ENCODE data around the gene CCDC196.
"Not testable (repeated sequence)": the region's sequence is repeated elsewhere in the genome, so short reads cannot be mapped to it uniquely, and the experiment has no call there.

The CCDC196 gene

GRCh38 chr14:66495218-66496098 is 9.3 kb downstream of the CCDC196 start:
- peak; percentile 74 for DNase-seq (ENCODE audit: low read depth)

GRCh38 chr14:66496188-66496807 is 10.1 kb downstream of the CCDC196 start:
- no peak for DNase-seq (ENCODE audit: low read depth)

GRCh38 chr14:66496911-66497310 is 10.7 kb downstream of the CCDC196 start:
- no peak for DNase-seq (ENCODE audit: low read depth)

GRCh38 chr14:66498311-66498710 is 12.1 kb downstream of the CCDC196 start:
- DNase-seq (ENCODE audit: low read depth) = no peak

GRCh38 chr14:66501592-66501991 is 15.4 kb downstream of the CCDC196 start:
- no peak for DNase-seq (ENCODE audit: low read depth)

GRCh38 chr14:66502836-66503235 is 16.7 kb downstream of the CCDC196 start:
- DNase-seq (ENCODE audit: low read depth) = not testable (repeated sequence)

- DNase-seq (ENCODE audit: low read depth) = no peak
Measured at GRCh38 chr14:66503532-66503931, 17.4 kb downstream of the CCDC196 start.

- DNase-seq (ENCODE audit: low read depth) = peak; percentile 66
Measured at GRCh38 chr14:66507181-66507721, 21.1 kb downstream of the CCDC196 start.

GRCh38 chr14:66507722-66508546 is 21.8 kb downstream of the CCDC196 start, which contains the start of gene GPHN:
Gene GPHN (plus strand): TSS chr14:66508147.
- peak; percentile 98 for DNase-seq (ENCODE audit: low read depth)

GRCh38 chr14:66508547-66508845 is 22.3 kb downstream of the CCDC196 start:
- no peak for DNase-seq (ENCODE audit: low read depth)

GRCh38 chr14:66508846-66509621 is 22.9 kb downstream of the CCDC196 start:
- DNase-seq (ENCODE audit: low read depth) = peak; percentile 50

GRCh38 chr14:66509874-66510273 is 23.7 kb downstream of the CCDC196 start:
- DNase-seq (ENCODE audit: low read depth) = peak; percentile 28

- peak; percentile 9 for DNase-seq (ENCODE audit: low read depth)
Measured at GRCh38 chr14:66511849-66512248, 25.7 kb downstream of the CCDC196 start.

GRCh38 chr14:66514213-66514612 is 28.0 kb downstream of the CCDC196 start:
- DNase-seq (ENCODE audit: low read depth) = no peak

- no peak for DNase-seq (ENCODE audit: low read depth)
Measured at GRCh38 chr14:66530526-66530925, 44.4 kb downstream of the CCDC196 start.

- no peak for DNase-seq (ENCODE audit: low read depth)
Measured at GRCh38 chr14:66539034-66539433, 52.9 kb downstream of the CCDC196 start.

- DNase-seq (ENCODE audit: low read depth) = no peak
Measured at GRCh38 chr14:66540038-66540437, 53.9 kb downstream of the CCDC196 start.

GRCh38 chr14:66541627-66542026 is 55.5 kb downstream of the CCDC196 start:
- DNase-seq (ENCODE audit: low read depth) = no peak

- no peak for DNase-seq (ENCODE audit: low read depth)
Measured at GRCh38 chr14:66543996-66544395, 57.8 kb downstream of the CCDC196 start.

GRCh38 chr14:66545191-66545590 is 59.0 kb downstream of the CCDC196 start:
- not testable (repeated sequence) for DNase-seq (ENCODE audit: low read depth)

- not testable (repeated sequence) for DNase-seq (ENCODE audit: low read depth)
Measured at GRCh38 chr14:66545751-66546150, 59.6 kb downstream of the CCDC196 start.

Data from ELR (cell line).